ENCODE data around the gene KLHL4.
"Not testable (repeated sequence)": the region's sequence is repeated elsewhere in the genome, so short reads cannot be mapped to it uniquely, and the experiment has no call there.

Gene KLHL4

DNA sequence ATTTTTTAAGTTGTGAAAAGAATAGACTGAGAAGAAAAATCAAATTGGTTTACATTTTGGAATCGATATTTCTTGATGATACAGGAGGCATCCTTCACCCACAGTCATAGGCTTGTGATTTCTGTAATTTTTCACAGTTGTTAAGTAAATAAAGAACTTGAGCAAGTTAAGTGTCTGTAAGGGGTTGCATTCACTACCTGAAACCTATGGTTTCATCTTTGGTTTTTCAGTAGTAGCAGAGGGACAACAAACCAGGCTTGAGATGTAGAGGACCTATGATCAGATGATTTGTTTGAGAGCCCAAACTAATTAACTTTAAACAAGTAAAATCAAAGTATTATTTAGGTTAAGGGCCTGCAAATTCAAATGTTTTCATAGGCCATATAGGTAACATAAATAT, 175.6 kb downstream of the KLHL4 start:
- no peak overlapping the region for H3K4me3 ChIP-seq (ENCODE audit: low read depth, low read length)
- no peak for DNase-seq (ENCODE audit: low read depth)
- TF ChIP-seq, protein P1, sequence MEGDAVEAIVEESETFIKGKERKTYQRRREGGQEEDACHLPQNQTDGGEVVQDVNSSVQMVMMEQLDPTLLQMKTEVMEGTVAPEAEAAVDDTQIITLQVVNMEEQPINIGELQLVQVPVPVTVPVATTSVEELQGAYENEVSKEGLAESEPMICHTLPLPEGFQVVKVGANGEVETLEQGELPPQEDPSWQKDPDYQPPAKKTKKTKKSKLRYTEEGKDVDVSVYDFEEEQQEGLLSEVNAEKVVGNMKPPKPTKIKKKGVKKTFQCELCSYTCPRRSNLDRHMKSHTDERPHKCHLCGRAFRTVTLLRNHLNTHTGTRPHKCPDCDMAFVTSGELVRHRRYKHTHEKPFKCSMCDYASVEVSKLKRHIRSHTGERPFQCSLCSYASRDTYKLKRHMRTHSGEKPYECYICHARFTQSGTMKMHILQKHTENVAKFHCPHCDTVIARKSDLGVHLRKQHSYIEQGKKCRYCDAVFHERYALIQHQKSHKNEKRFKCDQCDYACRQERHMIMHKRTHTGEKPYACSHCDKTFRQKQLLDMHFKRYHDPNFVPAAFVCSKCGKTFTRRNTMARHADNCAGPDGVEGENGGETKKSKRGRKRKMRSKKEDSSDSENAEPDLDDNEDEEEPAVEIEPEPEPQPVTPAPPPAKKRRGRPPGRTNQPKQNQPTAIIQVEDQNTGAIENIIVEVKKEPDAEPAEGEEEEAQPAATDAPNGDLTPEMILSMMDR (conservative IDR thresholded peaks at IDR 0.05; ENCODE audit: low read depth, low read length), result no peak

- TF ChIP-seq, protein P1 (conservative IDR thresholded peaks at IDR 0.05; ENCODE audit: low read depth, low read length), result no peak
- no peak for DNase-seq (ENCODE audit: low read depth)
- H3K4me3 ChIP-seq (ENCODE audit: low read depth, low read length), result no peak overlapping the region
Observed at GRCh38 chrX:87697409-87697808, 179.8 kb downstream of the KLHL4 start.

DNA sequence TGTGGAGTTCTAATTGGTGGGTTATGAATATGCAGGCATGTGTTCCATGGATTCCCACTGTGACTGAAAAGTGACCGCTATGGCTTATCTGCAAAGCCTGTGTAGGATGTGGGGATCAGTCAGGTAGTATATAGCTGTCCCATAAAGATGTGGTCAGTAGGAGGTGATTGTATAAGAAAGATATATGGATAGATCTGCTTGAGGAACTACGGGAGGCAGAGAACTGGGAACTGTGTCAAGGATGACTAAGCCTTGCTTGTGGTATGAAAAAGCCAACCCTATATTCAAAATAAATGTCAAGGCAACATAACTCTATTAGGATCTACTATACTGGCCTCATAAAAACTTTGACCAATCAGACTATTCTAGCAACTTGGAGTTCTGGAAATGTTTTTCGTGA, 185.2 kb downstream of the KLHL4 start:
- DNase-seq (ENCODE audit: low read depth), result peak; percentile 27
- TF ChIP-seq, protein P1 (conservative IDR thresholded peaks at IDR 0.05; ENCODE audit: low read depth, low read length), result no peak
- no peak overlapping the region for H3K4me3 ChIP-seq (ENCODE audit: low read depth, low read length)

GRCh38 chrX:87703469-87703868, 185.9 kb downstream of the KLHL4 start:
- not testable (repeated sequence) for H3K4me3 ChIP-seq (ENCODE audit: low read depth, low read length); DNase-seq (ENCODE audit: low read depth)

DNA sequence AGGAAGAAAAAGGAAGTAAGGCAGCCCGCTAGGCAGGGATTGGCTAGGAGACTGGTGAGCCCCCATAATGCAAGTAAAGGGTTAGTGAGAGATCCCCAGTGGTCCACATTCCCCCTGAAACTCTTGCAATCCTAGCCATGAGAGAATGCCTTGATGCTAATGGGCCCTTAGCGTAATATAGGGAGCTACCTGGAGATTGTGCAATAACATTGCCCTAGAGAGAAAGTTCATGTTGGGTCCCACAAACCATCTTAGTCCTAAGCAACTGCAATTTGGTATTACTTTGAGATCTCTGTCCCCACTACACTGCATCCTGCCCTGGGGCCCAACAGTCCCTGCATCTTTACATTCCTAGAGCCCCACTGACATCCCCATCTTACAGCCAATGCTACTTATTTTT, 188.5 kb downstream of the KLHL4 start:
- TF ChIP-seq, protein P1 (conservative IDR thresholded peaks at IDR 0.05; ENCODE audit: low read depth, low read length), result no peak
- no peak overlapping the region for H3K4me3 ChIP-seq (ENCODE audit: low read depth, low read length)
- no peak for DNase-seq (ENCODE audit: low read depth)

GRCh38 chrX:87710580-87710979, 193.0 kb downstream of the KLHL4 start:
- no peak overlapping the region for H3K4me3 ChIP-seq (ENCODE audit: low read depth, low read length)
- TF ChIP-seq, protein P1 (conservative IDR thresholded peaks at IDR 0.05; ENCODE audit: low read depth, low read length), result no peak
- DNase-seq (ENCODE audit: low read depth), result no peak

Measured in choroid plexus epithelial cell (primary cell).